AG09319 (cell line): ENCODE data around the gene TAPT1.
"Not testable (repeated sequence)": the region's sequence is repeated elsewhere in the genome, so short reads cannot be mapped to it uniquely, and the experiment has no call there.

Experiments used
- DNase-seq: peaks from one replicate; pipeline ENCODE4 v3.0.0-alpha.2; 2010; ENCODE audit warnings: low read depth; ENCODE audit errors: extremely low read depth
- CTCF ChIP-seq: IDR thresholded peaks from 2 replicates; pipeline ENCODE4 v1.5.1; 2011; ENCODE audit warnings: low read depth, mild to moderate bottlenecking, inconsistent platforms, low read length, moderate library complexity

Gene TAPT1

DNA sequence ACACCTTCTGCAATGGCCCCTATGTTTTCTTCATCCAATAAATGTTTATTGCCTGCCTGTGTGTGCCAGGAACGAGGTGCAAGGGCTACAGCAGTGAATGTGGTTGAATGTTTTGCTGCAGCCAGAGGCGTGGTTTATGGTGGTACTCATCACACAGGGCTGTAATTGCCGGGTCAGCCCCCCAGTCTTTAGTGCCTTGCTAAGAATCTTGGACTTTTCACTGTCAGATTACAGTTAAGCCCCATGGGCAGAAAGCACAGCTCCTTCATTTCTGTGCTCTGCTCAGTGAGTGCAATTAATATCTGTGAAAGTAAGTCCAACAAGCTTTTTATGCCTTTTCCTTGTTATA lies 67.8 kb downstream of the TAPT1 start:
- DNase-seq, result no peak
- TF ChIP-seq CTCF, result no peak

DNA sequence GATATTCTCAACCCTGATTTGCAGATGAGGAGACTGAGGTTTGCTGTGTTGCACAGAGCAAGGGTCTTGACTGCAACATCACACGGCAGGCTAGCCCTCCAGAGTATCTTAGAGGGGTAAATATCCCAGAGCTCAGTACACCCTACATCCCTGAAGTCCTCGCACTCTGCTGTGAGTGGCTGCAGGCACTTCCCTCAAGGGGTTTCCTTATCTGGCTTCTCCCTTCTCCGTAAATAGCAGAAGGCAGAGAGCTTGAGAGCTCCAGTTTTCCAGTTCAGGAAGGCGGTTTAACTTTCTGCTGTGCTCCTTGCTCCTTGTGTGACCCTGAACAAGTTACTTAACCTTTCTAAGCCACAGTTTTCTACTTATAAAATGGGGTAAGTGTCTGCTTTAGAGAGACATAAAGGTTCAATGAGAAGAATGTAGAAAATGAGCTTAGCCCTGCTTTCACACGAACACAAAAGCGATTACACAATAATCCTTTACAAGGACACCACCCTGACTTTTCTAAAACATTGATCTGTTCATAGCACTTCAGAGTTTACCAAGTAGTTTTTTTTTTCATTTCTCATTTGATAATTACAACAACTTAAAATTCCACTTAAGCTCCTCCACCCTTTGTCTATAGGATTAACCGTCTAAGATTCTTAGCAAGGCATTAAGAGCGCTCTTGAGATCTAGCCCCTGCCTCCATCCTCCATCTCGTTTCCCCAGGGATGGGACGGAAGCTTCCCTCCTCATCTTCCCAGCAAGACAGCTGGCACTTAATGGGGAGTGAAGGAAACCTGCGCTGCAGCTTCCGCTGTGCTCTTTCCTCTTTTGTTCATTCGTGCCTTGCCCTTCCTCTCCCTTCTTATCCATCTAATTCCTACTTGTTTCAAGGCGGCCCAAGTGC lies 68.4 kb downstream of the TAPT1 start:
- DNase-seq, result no peak
- TF ChIP-seq CTCF, result no peak

GRCh38 chr4:16155528-16156169 lies 70.6 kb downstream of the TAPT1 start:
- no peak for TF ChIP-seq CTCF
- no peak for DNase-seq

DNA sequence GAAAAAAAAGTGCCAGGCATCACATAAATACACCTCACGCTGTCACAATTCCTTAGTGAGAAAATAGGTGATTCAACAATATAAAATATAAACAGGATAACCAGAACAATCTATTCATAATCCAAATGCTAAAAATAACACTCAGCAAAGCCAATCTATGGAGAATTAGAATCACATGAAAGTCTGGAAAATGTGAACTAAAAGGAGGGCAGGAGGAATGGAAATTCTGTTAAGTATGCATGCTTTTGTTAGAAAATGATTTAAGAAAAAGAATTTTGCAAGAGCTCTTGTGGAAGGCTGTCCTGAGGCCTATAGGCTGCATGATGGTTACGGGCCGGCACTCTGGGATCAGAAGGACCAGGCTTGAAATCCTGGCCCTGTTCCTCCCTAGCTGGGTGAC lies 71.8 kb downstream of the TAPT1 start:
- TF ChIP-seq CTCF, result no peak
- DNase-seq, result no peak

GRCh38 chr4:16150716-16151115 lies 75.6 kb downstream of the TAPT1 start:
- DNase-seq, result no peak
- no peak for TF ChIP-seq CTCF

DNA sequence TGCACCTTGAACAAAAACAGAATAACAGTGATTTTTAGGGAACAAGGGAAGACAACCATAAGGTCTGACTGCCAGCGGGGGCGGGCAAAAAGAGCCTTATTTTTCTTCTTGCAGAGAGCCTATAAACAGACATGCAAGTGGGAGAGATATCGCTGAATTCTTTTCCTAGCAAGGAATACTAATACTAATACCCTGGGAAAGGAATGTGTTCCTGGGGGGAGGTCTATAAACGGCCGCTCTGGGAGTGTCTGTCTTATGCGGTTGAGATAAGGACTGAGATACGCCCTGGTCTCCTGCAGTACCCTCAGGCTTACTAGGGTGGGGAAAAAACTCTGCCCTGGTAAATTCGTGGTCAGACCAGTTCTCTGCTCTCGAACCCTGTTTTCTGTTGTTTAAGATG lies 81.4 kb downstream of the TAPT1 start:
- DNase-seq, result not testable (repeated sequence)

- no peak for TF ChIP-seq CTCF
Observed at GRCh38 chr4:16142598-16143310, 83.5 kb downstream of the TAPT1 start.

More at GRCh38 chr4:16142598-16143310, 83.5 kb downstream of the TAPT1 start:
- DNase-seq, result no peak
